ENCODE measurements around the gene MAGIX. TPM values are rescaled to one million over a fixed set of nuclear protein-coding genes. Genes with fewer than 3 reads are reported as not detected.

MAGIX gene
- total RNA-seq, 1 experiment from 2014 or later: 1.2 TPM

GRCh38 chrX:49186125-49187027 is 23.8 kb downstream of the MAGIX start, which contains the start of gene PRICKLE3 (continued):
- TF ChIP-seq ARID4B (CRISPR knock-in tag; IDR thresholded peaks at IDR 0.05; ENCODE audit: borderline replicate concordance): no peak
- no peak for TF ChIP-seq NFYB (CRISPR knock-in tag; conservative IDR thresholded peaks at IDR 0.05; ENCODE audit: low read depth)
- TF ChIP-seq ZNF121 (CRISPR knock-in tag; IDR thresholded peaks at IDR 0.05): no peak
- TF ChIP-seq HMGA2 (CRISPR knock-in tag; IDR thresholded peaks at IDR 0.05): no peak
- no peak for TF ChIP-seq ZNF671 (CRISPR knock-in tag; IDR thresholded peaks at IDR 0.05)
- TF ChIP-seq GRHL2 (CRISPR knock-in tag; IDR thresholded peaks at IDR 0.05; ENCODE audit: insufficient replicate concordance, severe bottlenecking): no peak
- peak; percentile 82 for TF ChIP-seq SP1 (CRISPR knock-in tag; conservative IDR thresholded peaks at IDR 0.05)
- TF ChIP-seq, protein P1, sequence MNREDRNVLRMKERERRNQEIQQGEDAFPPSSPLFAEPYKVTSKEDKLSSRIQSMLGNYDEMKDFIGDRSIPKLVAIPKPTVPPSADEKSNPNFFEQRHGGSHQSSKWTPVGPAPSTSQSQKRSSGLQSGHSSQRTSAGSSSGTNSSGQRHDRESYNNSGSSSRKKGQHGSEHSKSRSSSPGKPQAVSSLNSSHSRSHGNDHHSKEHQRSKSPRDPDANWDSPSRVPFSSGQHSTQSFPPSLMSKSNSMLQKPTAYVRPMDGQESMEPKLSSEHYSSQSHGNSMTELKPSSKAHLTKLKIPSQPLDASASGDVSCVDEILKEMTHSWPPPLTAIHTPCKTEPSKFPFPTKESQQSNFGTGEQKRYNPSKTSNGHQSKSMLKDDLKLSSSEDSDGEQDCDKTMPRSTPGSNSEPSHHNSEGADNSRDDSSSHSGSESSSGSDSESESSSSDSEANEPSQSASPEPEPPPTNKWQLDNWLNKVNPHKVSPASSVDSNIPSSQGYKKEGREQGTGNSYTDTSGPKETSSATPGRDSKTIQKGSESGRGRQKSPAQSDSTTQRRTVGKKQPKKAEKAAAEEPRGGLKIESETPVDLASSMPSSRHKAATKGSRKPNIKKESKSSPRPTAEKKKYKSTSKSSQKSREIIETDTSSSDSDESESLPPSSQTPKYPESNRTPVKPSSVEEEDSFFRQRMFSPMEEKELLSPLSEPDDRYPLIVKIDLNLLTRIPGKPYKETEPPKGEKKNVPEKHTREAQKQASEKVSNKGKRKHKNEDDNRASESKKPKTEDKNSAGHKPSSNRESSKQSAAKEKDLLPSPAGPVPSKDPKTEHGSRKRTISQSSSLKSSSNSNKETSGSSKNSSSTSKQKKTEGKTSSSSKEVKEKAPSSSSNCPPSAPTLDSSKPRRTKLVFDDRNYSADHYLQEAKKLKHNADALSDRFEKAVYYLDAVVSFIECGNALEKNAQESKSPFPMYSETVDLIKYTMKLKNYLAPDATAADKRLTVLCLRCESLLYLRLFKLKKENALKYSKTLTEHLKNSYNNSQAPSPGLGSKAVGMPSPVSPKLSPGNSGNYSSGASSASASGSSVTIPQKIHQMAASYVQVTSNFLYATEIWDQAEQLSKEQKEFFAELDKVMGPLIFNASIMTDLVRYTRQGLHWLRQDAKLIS (CRISPR knock-in tag; IDR thresholded peaks at IDR 0.05; ENCODE audit: borderline replicate concordance): no peak
- no peak for TF ChIP-seq STAT6 (CRISPR knock-in tag; conservative IDR thresholded peaks at IDR 0.05; ENCODE audit: low read depth)
- TF ChIP-seq ERG (CRISPR knock-in tag; IDR thresholded peaks at IDR 0.05): no peak
- TF ChIP-seq ZNF423 (CRISPR knock-in tag; IDR thresholded peaks at IDR 0.05): no peak
- no peak for TF ChIP-seq TCF7 (CRISPR knock-in tag; IDR thresholded peaks at IDR 0.05; ENCODE audit: low read depth)
- TF ChIP-seq E2F5 (CRISPR knock-in tag; IDR thresholded peaks at IDR 0.05): peak; percentile 63; the same call in 1 of the 2 replicates
- TF ChIP-seq, protein P2, sequence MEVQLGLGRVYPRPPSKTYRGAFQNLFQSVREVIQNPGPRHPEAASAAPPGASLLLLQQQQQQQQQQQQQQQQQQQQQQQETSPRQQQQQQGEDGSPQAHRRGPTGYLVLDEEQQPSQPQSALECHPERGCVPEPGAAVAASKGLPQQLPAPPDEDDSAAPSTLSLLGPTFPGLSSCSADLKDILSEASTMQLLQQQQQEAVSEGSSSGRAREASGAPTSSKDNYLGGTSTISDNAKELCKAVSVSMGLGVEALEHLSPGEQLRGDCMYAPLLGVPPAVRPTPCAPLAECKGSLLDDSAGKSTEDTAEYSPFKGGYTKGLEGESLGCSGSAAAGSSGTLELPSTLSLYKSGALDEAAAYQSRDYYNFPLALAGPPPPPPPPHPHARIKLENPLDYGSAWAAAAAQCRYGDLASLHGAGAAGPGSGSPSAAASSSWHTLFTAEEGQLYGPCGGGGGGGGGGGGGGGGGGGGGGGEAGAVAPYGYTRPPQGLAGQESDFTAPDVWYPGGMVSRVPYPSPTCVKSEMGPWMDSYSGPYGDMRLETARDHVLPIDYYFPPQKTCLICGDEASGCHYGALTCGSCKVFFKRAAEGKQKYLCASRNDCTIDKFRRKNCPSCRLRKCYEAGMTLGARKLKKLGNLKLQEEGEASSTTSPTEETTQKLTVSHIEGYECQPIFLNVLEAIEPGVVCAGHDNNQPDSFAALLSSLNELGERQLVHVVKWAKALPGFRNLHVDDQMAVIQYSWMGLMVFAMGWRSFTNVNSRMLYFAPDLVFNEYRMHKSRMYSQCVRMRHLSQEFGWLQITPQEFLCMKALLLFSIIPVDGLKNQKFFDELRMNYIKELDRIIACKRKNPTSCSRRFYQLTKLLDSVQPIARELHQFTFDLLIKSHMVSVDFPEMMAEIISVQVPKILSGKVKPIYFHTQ (CRISPR knock-in tag; IDR thresholded peaks at IDR 0.05): no peak
- TF ChIP-seq E2F1 (CRISPR knock-in tag; IDR thresholded peaks at IDR 0.05): no peak
- TF ChIP-seq, protein P3, sequence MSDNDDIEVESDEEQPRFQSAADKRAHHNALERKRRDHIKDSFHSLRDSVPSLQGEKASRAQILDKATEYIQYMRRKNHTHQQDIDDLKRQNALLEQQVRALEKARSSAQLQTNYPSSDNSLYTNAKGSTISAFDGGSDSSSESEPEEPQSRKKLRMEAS (CRISPR knock-in tag; IDR thresholded peaks at IDR 0.05): peak; percentile 82
- no peak for TF ChIP-seq RELA (CRISPR knock-in tag; IDR thresholded peaks at IDR 0.05; ENCODE audit: borderline replicate concordance)
- no peak for TF ChIP-seq ZNF263 (CRISPR knock-in tag; IDR thresholded peaks at IDR 0.05; ENCODE audit: low read depth)
- TF ChIP-seq SMAD3 (CRISPR knock-in tag; IDR thresholded peaks at IDR 0.05; ENCODE audit: borderline replicate concordance): no peak
- TF ChIP-seq ZBTB21 (CRISPR knock-in tag; IDR thresholded peaks at IDR 0.05; ENCODE audit: borderline replicate concordance): no peak
